Adrenal gland (tissue), 12 donors: ENCODE data around the gene WDR70. TPM values are rescaled to one million over a fixed set of nuclear protein-coding genes. Genes with fewer than 3 reads are reported as not detected.

Source experiments
- DNase-seq, 7 donors: peaks; one replicate each; pipeline ENCODE4 v3.0.0-alpha.2; 2019 to 2020
- H3K27ac ChIP-seq, 5 donors: fragments of 200-600 bp; sonication (generic) in 4 of 5; 1 replicate in 3 of 5; 2 replicates in 2 of 5; pipeline versions ENCODE4 v1.5.1 to v1.8.0; 2016 to 2020; ENCODE audit warnings: mild to moderate bottlenecking in 1 of 5
- H3K27me3 ChIP-seq: fragments of 200-600 bp; 2 replicates; pipeline ENCODE4 v1.8.0; 2021
- H3K36me3 ChIP-seq, 2 donors: fragments of 200-600 bp; replicated peaks in 1 of 2; 1 replicate in 1 of 2; 2 replicates in 1 of 2; pipeline versions ENCODE4 v1.5.1 to v1.8.0; 2018 to 2022
- H3K4me1 ChIP-seq, 2 donors: fragments of 200-600 bp; replicated peaks in 1 of 2; 1 replicate in 1 of 2; 2 replicates in 1 of 2; pipeline versions ENCODE4 v1.5.1 to v1.8.0; 2018 to 2021
- H3K4me3 ChIP-seq, 4 donors: fragments of 200-600 bp; sonication (generic) in 3 of 4; one replicate each; pipeline ENCODE4 v1.5.1; 2016 to 2018
- H3K9me3 ChIP-seq, 3 donors: fragments of 200-600 bp; sonication (generic) in 1 of 3; replicated peaks in 1 of 3; 1 replicate in 2 of 3; 2 replicates in 1 of 3; pipeline versions ENCODE4 v1.5.1 to v1.8.0; 2016 to 2021
- POLR2A ChIP-seq, 2 donors: fragments of 450-650 bp; IDR thresholded peaks; one replicate each; pipeline ENCODE4 v1.6.1; 2017; ENCODE audit warnings: antibody characterized with exemption in 2 of 2, mild to moderate bottlenecking in 2 of 2, moderate library complexity in 1 of 2
- WGBS, 4 donors: extraction: QIAGEN DNeasy Blood & Tissue Kit in 2 of 4; methylation state at CpG; one replicate each; pipeline versions ENCODE4 v1.1.5 to v1.1.7; 2013 to 2017; 5-methylcytosine and 5-hydroxymethylcytosine counted together
- intact Hi-C, 2 donors: fragments of 100-400 bp; cut with DNase I; formaldehyde crosslinking; loops; one replicate each; pipeline versions ENCODE4 v1.14.1 to v1.15.0; 2022 to 2023
- polyA plus RNA-seq, 3 donors: library from polyadenylated mRNA; stranded (reverse); fragments of 200-250 nt in 2 of 3; fragments of 350-450 nt in 1 of 3; fragmentation: Illumina TruSeq in 1 of 3; extraction: RNeasy Lipid Tissue Mini Kit (QIAGEN cat#74804) in 1 of 3; gene quantifications; one replicate each; pipeline ENCODE4 v1.2.3, GENCODE V29; 2013 to 2014
- total RNA-seq, 9 donors: library from RNA; depleted of rRNA in 4 of 9; stranded (reverse); fragments of >200 nt in 4 of 9; fragments of 120-200 nt in 1 of 9; fragmentation: NEBNext Ultra II Directional in 1 of 9; extraction: Animal tissue kit (Norgen Biotek cat#: 25700) in 1 of 9; gene quantifications; one replicate each; pipeline versions ENCODE4 v1.1.0 to v1.2.4, GENCODE V29; 2013 to 2023
- TF ChIP-seq, protein P1 (sequence below), 6 experiments: fragments of 450-650 bp in 4 of 6; fragments of 200-600 bp in 2 of 6; sonication (generic) in 1 of 6; IDR thresholded peaks; 1 replicate in 5 of 6; 2 replicates in 1 of 6; pipeline versions ENCODE4 v1.5.1 to v1.8.0; 2016 to 2021; ENCODE audit warnings: antibody characterized with exemption in 6 of 6, mild to moderate bottlenecking in 2 of 6, moderate library complexity in 1 of 6
- donor health status: healthy with polysubstance abuse.
- donor health status: Bipolar disorder and iron deficiency.
- donor health status: DM: yes; HTN: yes; CAD: no.
- donor health status: DM: no; HTN: no; CAD: no.
- donor health status: DM: no; HTN: no; CAD: no.
- donor health status: DM: yes; HTN: yes; CAD: no.

WDR70 gene
- total and polyA plus RNA-seq, 12 donors = 9.2 to 42.6 (median 28.4) TPM

DNA sequence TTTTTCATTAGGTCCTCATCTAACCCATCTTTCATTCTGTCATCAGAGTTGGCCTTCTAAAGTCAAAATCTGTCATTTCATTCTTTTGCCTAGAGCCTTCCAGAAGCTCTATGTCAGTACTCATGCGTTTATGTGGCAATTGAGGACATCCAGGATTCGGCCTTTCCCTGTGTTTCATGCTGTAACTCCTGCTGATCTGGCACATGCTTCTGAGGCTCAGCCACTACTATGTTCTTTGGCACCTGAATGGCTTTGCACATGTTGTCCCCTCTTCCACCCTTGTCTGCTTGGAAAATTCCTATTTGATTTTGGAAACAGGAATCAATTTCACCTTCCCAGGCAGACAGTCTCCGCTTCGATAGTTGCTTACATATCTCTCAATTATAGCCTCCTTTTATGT lies 375.9 kb downstream of the WDR70 start:
- Histone ChIP-seq H3K9me3 (no peaks in the 10 kb centered on the region), H3K4me1 (no peaks in the 10 kb centered on the region), H3K27ac (no peak overlapping the region), H3K4me3 (no peak overlapping the region), H3K36me3 (no peaks in the 10 kb centered on the region), H3K27me3 (no peaks in the 10 kb centered on the region)
- TF ChIP-seq, protein P1, sequence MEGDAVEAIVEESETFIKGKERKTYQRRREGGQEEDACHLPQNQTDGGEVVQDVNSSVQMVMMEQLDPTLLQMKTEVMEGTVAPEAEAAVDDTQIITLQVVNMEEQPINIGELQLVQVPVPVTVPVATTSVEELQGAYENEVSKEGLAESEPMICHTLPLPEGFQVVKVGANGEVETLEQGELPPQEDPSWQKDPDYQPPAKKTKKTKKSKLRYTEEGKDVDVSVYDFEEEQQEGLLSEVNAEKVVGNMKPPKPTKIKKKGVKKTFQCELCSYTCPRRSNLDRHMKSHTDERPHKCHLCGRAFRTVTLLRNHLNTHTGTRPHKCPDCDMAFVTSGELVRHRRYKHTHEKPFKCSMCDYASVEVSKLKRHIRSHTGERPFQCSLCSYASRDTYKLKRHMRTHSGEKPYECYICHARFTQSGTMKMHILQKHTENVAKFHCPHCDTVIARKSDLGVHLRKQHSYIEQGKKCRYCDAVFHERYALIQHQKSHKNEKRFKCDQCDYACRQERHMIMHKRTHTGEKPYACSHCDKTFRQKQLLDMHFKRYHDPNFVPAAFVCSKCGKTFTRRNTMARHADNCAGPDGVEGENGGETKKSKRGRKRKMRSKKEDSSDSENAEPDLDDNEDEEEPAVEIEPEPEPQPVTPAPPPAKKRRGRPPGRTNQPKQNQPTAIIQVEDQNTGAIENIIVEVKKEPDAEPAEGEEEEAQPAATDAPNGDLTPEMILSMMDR (IDR thresholded peaks at IDR 0.05) = no peak
- TF ChIP-seq POLR2A (IDR thresholded peaks at IDR 0.05) = no peak
- no peak for DNase-seq
- WGBS, 4 donors = 85 to 99% (median 93%) methylated on average over 4 of the region's 4 CpGs
- intact Hi-C loops = no loop called here

- H3K9me3 ChIP-seq = no peaks in the 10 kb centered on the region
- no peak for TF ChIP-seq POLR2A (IDR thresholded peaks at IDR 0.05)
- TF ChIP-seq, protein P1 (IDR thresholded peaks at IDR 0.05) = no peak
- no peak for DNase-seq
- H3K27ac ChIP-seq = no peak overlapping the region
- no peak overlapping the region for H3K4me3 ChIP-seq
- no peaks in the 10 kb centered on the region for H3K36me3 ChIP-seq
- H3K27me3 ChIP-seq = no peaks in the 10 kb centered on the region
- no peaks in the 10 kb centered on the region for H3K4me1 ChIP-seq
- 91 to 98% (median 94%) methylated on average over 4 of the region's 4 CpGs for WGBS, 4 donors
- intact Hi-C loops = no loop called here
Observed at GRCh38 chr5:37755581-37755980, 376.5 kb downstream of the WDR70 start.

DNA sequence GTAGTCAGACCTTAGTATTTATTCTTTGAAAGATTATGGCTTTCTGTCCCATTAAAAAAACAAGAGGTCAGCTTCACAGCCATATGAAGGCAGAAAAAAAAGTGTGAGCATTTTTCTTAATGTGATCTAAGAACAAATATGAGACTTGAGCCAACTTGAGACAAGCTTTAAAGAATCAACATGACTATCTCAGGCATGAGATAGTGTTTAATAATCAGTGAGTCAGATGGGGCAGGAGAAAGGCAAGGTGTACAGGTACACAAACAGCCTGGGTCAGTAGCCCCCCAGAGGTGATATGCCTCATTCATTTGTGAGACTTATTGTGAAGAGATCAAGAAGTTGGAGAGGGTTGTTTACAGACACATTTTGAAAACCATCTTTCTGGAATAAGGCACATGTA lies 377.1 kb downstream of the WDR70 start:
- Histone ChIP-seq H3K27ac (no peak overlapping the region), H3K36me3 (no peaks in the 10 kb centered on the region), H3K9me3 (no peaks in the 10 kb centered on the region), H3K4me1 (no peaks in the 10 kb centered on the region), H3K27me3 (no peaks in the 10 kb centered on the region), H3K4me3 (no peak overlapping the region)
- intact Hi-C loops = no loop called here
- TF ChIP-seq POLR2A (IDR thresholded peaks at IDR 0.05) = no peak
- TF ChIP-seq, protein P1 (IDR thresholded peaks at IDR 0.05) = no peak
- no peak for DNase-seq

DNA sequence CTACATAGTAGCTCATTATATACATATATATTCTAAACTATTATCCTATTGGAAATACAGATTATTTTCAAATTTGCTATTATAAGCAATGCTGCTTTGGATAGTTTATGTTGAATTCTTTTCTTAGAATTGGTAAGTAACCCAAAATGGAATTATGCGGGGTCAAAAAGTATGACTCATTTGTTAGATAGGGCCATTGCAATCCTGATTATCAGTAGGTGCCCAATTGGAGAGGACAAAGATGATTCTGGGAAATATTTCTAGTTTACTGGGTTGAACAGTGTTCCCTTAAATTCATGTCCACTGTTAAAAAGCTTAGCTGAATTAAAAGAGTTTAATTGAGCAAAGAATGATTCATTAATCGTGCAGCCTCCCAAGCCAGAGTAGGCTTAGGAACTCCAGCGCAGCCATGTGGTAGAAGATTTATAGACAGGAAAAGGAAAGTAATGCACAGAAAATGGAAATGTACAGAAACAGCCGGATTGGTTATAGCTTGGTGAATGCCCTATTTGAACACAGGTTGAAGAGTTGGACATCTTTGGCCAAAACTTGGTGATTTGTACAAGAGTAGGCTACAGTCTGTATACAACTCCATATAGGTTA lies 379.0 kb downstream of the WDR70 start:
- H3K36me3 ChIP-seq = no peaks in the 10 kb centered on the region
- H3K27ac ChIP-seq = no peak overlapping the region
- intact Hi-C loops = no loop called here
- DNase-seq = no peak
- no peaks in the 10 kb centered on the region for H3K9me3 ChIP-seq
- 83 to 91% (median 88%) methylated on average over 4 of the region's 4 CpGs for WGBS, 4 donors
- H3K27me3 ChIP-seq = no peaks in the 10 kb centered on the region
- H3K4me1 ChIP-seq = no peaks in the 10 kb centered on the region
- no peak for TF ChIP-seq POLR2A (IDR thresholded peaks at IDR 0.05)
- TF ChIP-seq, protein P1 (IDR thresholded peaks at IDR 0.05) = peak in 3 of 6 experiments; percentile 10 to 19 (median 17)
- no peak overlapping the region for H3K4me3 ChIP-seq
